HEK293 (cell line): ENCODE data around the gene C16orf92.

Source experiments
- CTCF ChIA-PET: fragments of 350-600 bp; formaldehyde crosslinking; extraction: SDS; loops from one replicate; lab custom pipeline; 2021; ENCODE audit warnings: antibody characterized with exemption; lab: Yijun Ruan, JAX
- POLR2A ChIA-PET: fragments of 300-600 bp; formaldehyde crosslinking; extraction: SDS; loops from one replicate; lab custom pipeline; 2020; ENCODE audit warnings: antibody characterized with exemption, inconsistent platforms; lab: Yijun Ruan, JAX
- H3K27ac ChIP-seq: fragments of 200-500 bp; sonication (Bioruptor generic); 2 replicates; pipeline ENCODE4 v1.5.1; 2014; ENCODE audit warnings: low read depth, low read length, control low read depth, inconsistent platforms; ENCODE audit errors: extremely low read depth
- H3K36me3 ChIP-seq, 2 experiments: fragments of 200-500 bp in 1 of 2; sonication (Bioruptor generic) in 1 of 2; 1 replicate in 1 of 2; 2 replicates in 1 of 2; pipeline ENCODE4 v1.5.1; 2014 to 2017; ENCODE audit warnings: inconsistent platforms in 2 of 2, low read length in 2 of 2; ENCODE audit not compliant: control insufficient read depth in 2 of 2, insufficient read depth in 1 of 2
- H3K4me1 ChIP-seq: fragments of 200-500 bp; sonication (Bioruptor generic); 2 replicates; pipeline ENCODE4 v1.5.1; 2014; ENCODE audit warnings: mild to moderate bottlenecking, low read length, inconsistent platforms; ENCODE audit not compliant: control insufficient read depth, insufficient read depth
- H3K4me3 ChIP-seq: 2 replicates; pipeline ENCODE4 v1.5.1; 2011; ENCODE audit warnings: low read depth, mild to moderate bottlenecking, control low read depth, low read length, moderate library complexity
- H3K9me3 ChIP-seq: fragments of 200-500 bp; sonication (Bioruptor generic); 2 replicates; pipeline ENCODE4 v1.5.1; 2014; ENCODE audit warnings: low read depth, low read length, inconsistent platforms; ENCODE audit not compliant: control insufficient read depth, insufficient read depth
- BCL11A ChIP-seq: fragments of 450-650 bp; formaldehyde crosslinking; IDR thresholded peaks from 2 replicates; pipeline ENCODE4 v1.5.1; 2016; ENCODE audit warnings: low read depth, missing biosample characterization, missing genetic modification characterization
- GLIS1 ChIP-seq: fragments of 450-650 bp; formaldehyde crosslinking; IDR thresholded peaks from 2 replicates; pipeline ENCODE4 v1.5.1; 2016; ENCODE audit warnings: missing biosample characterization, missing genetic modification characterization
- GLIS2 ChIP-seq: fragments of 450-650 bp; formaldehyde crosslinking; IDR thresholded peaks from 2 replicates; pipeline ENCODE4 v1.5.1; 2016; ENCODE audit warnings: missing biosample characterization, missing genetic modification characterization
- SCRT1 ChIP-seq: fragments of 450-650 bp; formaldehyde crosslinking; IDR thresholded peaks from 2 replicates; pipeline ENCODE4 v1.5.1; 2016; ENCODE audit warnings: missing biosample characterization, missing genetic modification characterization, borderline replicate concordance
- ZBTB21 ChIP-seq: fragments of 450-650 bp; formaldehyde crosslinking; IDR thresholded peaks from 2 replicates; pipeline ENCODE4 v1.5.1; 2017; ENCODE audit warnings: missing biosample characterization, missing genetic modification characterization
- ZFHX2 ChIP-seq: fragments of 450-650 bp; formaldehyde crosslinking; conservative IDR thresholded peaks from 2 replicates; pipeline ENCODE4 v1.5.1; 2016; ENCODE audit warnings: missing biosample characterization, missing genetic modification characterization
- ZNF10 ChIP-seq: fragments of 450-650 bp; formaldehyde crosslinking; IDR thresholded peaks from 2 replicates; pipeline ENCODE4 v1.5.1; 2017; ENCODE audit warnings: missing biosample characterization, missing genetic modification characterization
- ZNF114 ChIP-seq: fragments of 450-650 bp; formaldehyde crosslinking; IDR thresholded peaks from 2 replicates; pipeline ENCODE4 v1.5.0; 2017; ENCODE audit warnings: missing biosample characterization, missing genetic modification characterization
- ZNF19 ChIP-seq: fragments of 450-650 bp; formaldehyde crosslinking; IDR thresholded peaks from 2 replicates; pipeline ENCODE4; 2016; ENCODE audit warnings: missing biosample characterization, missing genetic modification characterization, low read depth
- ZNF394 ChIP-seq: fragments of 450-650 bp; formaldehyde crosslinking; IDR thresholded peaks from 2 replicates; pipeline ENCODE4 v1.5.1; 2016; ENCODE audit warnings: missing biosample characterization, missing genetic modification characterization, mild to moderate bottlenecking, moderate library complexity, borderline replicate concordance
- ZNF404 ChIP-seq: fragments of 450-650 bp; formaldehyde crosslinking; IDR thresholded peaks from 2 replicates; pipeline ENCODE4 v1.5.1; 2017; ENCODE audit warnings: missing biosample characterization, missing genetic modification characterization
- ZNF654 ChIP-seq: fragments of 450-650 bp; formaldehyde crosslinking; IDR thresholded peaks from 2 replicates; pipeline ENCODE4 v1.5.1; 2016; ENCODE audit warnings: low read depth, missing biosample characterization, missing genetic modification characterization
- TF ChIP-seq, protein P1 (sequence below): fragments of 450-650 bp; formaldehyde crosslinking; IDR thresholded peaks from 2 replicates; pipeline ENCODE4 v1.5.1; 2016; ENCODE audit warnings: missing biosample characterization, missing genetic modification characterization
- TF ChIP-seq, protein P2 (sequence below): fragments of 450-650 bp; formaldehyde crosslinking; IDR thresholded peaks from 2 replicates; pipeline ENCODE4 v1.5.1; 2017; ENCODE audit warnings: missing biosample characterization, missing genetic modification characterization
- TF ChIP-seq, protein P3 (sequence below): fragments of 450-650 bp; formaldehyde crosslinking; IDR thresholded peaks from 2 replicates; pipeline ENCODE4 v1.5.1; 2016; ENCODE audit warnings: missing biosample characterization, missing genetic modification characterization
- TF ChIP-seq, protein P4 (sequence below): fragments of 450-650 bp; formaldehyde crosslinking; IDR thresholded peaks from 2 replicates; pipeline ENCODE4 v1.5.1; 2016; ENCODE audit warnings: missing biosample characterization, missing genetic modification characterization, borderline replicate concordance

Gene C16orf92

GRCh38 chr16:30025156-30025555 lies 2.2 kb downstream of the C16orf92 start:
- ChIA-PET CTCF (interaction anchor here (0.6 kb wide), 1 partner anchor 15 kb away, joined by 3 read pairs; no protein-coding TSS in a partner anchor), POLR2A (no interaction called here)
- Histone ChIP-seq H3K9me3 (no peaks in the 10 kb centered on the region), H3K27ac (no peak overlapping the region), H3K4me1 (no peaks in the 10 kb centered on the region), H3K36me3 (no peaks in the 10 kb centered on the region), H3K4me3 (no peak overlapping the region)
- TF ChIP-seq ZNF404 (tag by site-specific recombination) (no peak), ZNF114 (no peak), ZBTB21 (no peak), ZFHX2 (no peak; the same call in 1 of the 2 replicates), BCL11A (no peak), GLIS2 (tag by site-specific recombination) (no peak), ZNF654 (no peak), GLIS1 (tag by site-specific recombination) (no peak), ZNF19 (tag by site-specific recombination) (no peak), ZNF394 (tag by site-specific recombination) (no peak), SCRT1 (tag by site-specific recombination) (no peak), ZNF10 (tag by site-specific recombination) (no peak)
- TF ChIP-seq, protein P1, sequence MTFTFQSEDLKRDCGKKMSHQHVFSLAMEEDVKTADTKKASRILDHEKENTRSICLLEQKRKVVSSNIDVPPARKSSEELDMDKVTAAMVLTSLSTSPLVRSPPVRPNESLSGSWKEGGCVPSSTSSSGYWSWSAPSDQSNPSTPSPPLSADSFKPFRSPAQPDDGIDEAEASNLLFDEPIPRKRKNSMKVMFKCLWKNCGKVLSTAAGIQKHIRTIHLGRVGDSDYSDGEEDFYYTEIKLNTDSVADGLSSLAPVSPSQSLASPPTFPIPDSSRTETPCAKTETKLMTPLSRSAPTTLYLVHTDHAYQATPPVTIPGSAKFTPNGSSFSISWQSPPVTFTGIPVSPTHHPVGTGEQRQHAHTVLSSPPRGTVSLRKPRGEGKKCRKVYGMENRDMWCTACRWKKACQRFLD (tag by site-specific recombination): no peak
- TF ChIP-seq, protein P2, sequence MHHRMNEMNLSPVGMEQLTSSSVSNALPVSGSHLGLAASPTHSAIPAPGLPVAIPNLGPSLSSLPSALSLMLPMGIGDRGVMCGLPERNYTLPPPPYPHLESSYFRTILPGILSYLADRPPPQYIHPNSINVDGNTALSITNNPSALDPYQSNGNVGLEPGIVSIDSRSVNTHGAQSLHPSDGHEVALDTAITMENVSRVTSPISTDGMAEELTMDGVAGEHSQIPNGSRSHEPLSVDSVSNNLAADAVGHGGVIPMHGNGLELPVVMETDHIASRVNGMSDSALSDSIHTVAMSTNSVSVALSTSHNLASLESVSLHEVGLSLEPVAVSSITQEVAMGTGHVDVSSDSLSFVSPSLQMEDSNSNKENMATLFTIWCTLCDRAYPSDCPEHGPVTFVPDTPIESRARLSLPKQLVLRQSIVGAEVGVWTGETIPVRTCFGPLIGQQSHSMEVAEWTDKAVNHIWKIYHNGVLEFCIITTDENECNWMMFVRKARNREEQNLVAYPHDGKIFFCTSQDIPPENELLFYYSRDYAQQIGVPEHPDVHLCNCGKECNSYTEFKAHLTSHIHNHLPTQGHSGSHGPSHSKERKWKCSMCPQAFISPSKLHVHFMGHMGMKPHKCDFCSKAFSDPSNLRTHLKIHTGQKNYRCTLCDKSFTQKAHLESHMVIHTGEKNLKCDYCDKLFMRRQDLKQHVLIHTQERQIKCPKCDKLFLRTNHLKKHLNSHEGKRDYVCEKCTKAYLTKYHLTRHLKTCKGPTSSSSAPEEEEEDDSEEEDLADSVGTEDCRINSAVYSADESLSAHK: no peak
- TF ChIP-seq, protein P3, sequence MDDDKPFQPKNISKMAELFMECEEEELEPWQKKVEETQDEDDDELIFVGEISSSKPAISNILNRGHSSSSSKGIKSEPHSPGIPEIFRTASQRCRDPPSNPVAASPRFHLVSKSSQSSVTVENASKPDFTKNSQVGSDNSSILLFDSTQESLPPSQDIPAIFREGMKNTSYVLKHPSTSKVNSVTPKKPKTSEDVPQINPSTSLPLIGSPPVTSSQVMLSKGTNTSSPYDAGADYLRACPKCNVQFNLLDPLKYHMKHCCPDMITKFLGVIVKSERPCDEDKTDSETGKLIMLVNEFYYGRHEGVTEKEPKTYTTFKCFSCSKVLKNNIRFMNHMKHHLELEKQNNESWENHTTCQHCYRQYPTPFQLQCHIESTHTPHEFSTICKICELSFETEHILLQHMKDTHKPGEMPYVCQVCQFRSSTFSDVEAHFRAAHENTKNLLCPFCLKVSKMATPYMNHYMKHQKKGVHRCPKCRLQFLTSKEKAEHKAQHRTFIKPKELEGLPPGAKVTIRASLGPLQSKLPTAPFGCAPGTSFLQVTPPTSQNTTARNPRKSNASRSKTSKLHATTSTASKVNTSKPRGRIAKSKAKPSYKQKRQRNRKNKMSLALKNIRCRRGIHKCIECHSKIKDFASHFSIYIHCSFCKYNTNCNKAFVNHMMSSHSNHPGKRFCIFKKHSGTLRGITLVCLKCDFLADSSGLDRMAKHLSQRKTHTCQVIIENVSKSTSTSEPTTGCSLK: no peak

- no peaks in the 10 kb centered on the region for H3K9me3 ChIP-seq
- no peaks in the 10 kb centered on the region for H3K4me1 ChIP-seq
- ChIA-PET POLR2A (no interaction called here), CTCF (interaction anchor here (0.6 kb wide), 1 partner anchor 14 kb away, joined by 3 read pairs; no protein-coding TSS in a partner anchor)
- TF ChIP-seq, protein P4, sequence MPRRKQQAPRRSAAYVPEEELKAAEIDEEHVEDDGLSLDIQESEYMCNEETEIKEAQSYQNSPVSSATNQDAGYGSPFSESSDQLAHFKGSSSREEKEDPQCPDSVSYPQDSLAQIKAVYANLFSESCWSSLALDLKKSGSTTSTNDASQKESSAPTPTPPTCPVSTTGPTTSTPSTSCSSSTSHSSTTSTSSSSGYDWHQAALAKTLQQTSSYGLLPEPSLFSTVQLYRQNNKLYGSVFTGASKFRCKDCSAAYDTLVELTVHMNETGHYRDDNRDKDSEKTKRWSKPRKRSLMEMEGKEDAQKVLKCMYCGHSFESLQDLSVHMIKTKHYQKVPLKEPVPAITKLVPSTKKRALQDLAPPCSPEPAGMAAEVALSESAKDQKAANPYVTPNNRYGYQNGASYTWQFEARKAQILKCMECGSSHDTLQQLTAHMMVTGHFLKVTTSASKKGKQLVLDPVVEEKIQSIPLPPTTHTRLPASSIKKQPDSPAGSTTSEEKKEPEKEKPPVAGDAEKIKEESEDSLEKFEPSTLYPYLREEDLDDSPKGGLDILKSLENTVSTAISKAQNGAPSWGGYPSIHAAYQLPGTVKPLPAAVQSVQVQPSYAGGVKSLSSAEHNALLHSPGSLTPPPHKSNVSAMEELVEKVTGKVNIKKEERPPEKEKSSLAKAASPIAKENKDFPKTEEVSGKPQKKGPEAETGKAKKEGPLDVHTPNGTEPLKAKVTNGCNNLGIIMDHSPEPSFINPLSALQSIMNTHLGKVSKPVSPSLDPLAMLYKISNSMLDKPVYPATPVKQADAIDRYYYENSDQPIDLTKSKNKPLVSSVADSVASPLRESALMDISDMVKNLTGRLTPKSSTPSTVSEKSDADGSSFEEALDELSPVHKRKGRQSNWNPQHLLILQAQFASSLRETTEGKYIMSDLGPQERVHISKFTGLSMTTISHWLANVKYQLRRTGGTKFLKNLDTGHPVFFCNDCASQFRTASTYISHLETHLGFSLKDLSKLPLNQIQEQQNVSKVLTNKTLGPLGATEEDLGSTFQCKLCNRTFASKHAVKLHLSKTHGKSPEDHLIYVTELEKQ (tag by site-specific recombination): no peak
- peak; percentile 26; the same call in 1 of the 2 replicates for TF ChIP-seq GLIS2 (tag by site-specific recombination)
- H3K36me3 ChIP-seq: no peaks in the 10 kb centered on the region
- H3K27ac ChIP-seq: no peak overlapping the region
- H3K4me3 ChIP-seq: no peak overlapping the region
Measured at GRCh38 chr16:30025574-30025973, 2.6 kb downstream of the C16orf92 start.
